ENCODE data around the gene GLRX3. TPM values are rescaled to one million over a fixed set of nuclear protein-coding genes. Genes with fewer than 3 reads are reported as not detected.
"Not testable (repeated sequence)": the region's sequence is repeated elsewhere in the genome, so short reads cannot be mapped to it uniquely, and the experiment has no call there.

Gene GLRX3
- total and polyA plus RNA-seq, 2 of the 13 experiments (the other 11 are each of a cell fraction or from before 2014, with no cell fraction given), result 91.4 to 135 TPM

DNA sequence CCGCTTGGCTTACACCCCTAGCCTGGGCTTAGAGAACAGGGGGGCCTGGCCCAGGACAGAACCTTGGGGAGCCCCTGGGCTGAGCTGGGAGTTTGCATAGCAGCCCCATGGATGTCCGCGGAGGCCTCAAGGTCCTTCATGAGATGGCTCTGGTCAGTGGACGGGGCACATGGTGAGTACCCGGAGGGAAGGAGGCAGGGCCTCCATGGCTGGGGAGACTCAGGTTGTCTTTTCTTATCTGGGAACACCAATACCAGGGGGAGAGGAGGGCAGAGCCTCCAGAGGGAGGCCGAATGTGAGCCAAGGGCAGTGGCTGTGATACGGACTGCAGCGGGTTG is 64.8 kb downstream of the GLRX3 start:
- ChIA-PET POLR2A (no interaction called here), CTCF (ENCODE audit: low intra/inter-chr PET ratio, low total read pairs) (no interaction called here)
- DNase-seq (ENCODE audit: low spot score) (no peak), ATAC-seq (peak; percentile 15; the same call in 2 of the 3 replicates), FAIRE-seq (no peak)
- intact Hi-C loops (cut with micrococcal nuclease; ENCODE audit: unreplicated experiment), result no loop called here
- WGBS (ENCODE audit: low lambda C conversion rate), result 60% methylated on average over 7 of the region's 8 CpGs
- in situ Hi-C loops (cut with HindIII; ENCODE audit: extremely low pct_ligation_motif_present, low pct_unique_long_range_greater_than_20kb), result no loop called here
- Histone ChIP-seq H3K27me3 (ENCODE audit: control insufficient read depth in 1 of 2, insufficient read depth in 2 of 2, low read length in 2 of 2) (peaks cover 0 to 8% of the 10 kb centered on the region in 2 experiments; a peak in 2 of 5 replicates), H3K79me2 (ENCODE audit: insufficient read depth, low read length) (no peaks in the 10 kb centered on the region), H3K4me2 (ENCODE audit: low read depth, low read length) (no peak overlapping the region), H3K4me1 (ENCODE audit: insufficient read depth, low read length) (no peaks in the 10 kb centered on the region), H3K36me3 (replicated peaks in 1 of 2; ENCODE audit: control insufficient read depth in 1 of 2, insufficient read depth in 2 of 2, low read length in 2 of 2) (no peaks in the 10 kb centered on the region), H3K27ac (ENCODE audit: extremely low read length, insufficient read depth, low read length) (no peak overlapping the region), H4K20me1 (ENCODE audit: insufficient read depth, low read length) (0 out of 2 replicates have a peak, but pooled peaks cover 2% of the 10 kb centered on the region), H3K9ac (ENCODE audit: insufficient read depth, low read depth, low read length) (no peak overlapping the region), H3K4me3 (replicated peaks in 1 of 3; ENCODE audit: insufficient read depth in 1 of 3, low read depth in 2 of 3, low read length in 3 of 3) (no peak overlapping the region), H3K9me3 (ENCODE audit: low read length) (no peaks in the 10 kb centered on the region), H2AFZ (ENCODE audit: low read length) (no peak overlapping the region)
- TF ChIP-seq NFIC (IDR thresholded peaks at IDR 0.05; ENCODE audit: low read length) (no peak), XRCC5 (optimal IDR thresholded peaks at IDR 0.05; ENCODE audit: low read length) (no peak), AGO2 (optimal IDR thresholded peaks at IDR 0.05; ENCODE audit: low read depth, low read length) (peak; percentile 18), PPARG (CRISPR knock-in tag; conservative IDR thresholded peaks at IDR 0.05) (no peak)
- BruUV-seq (replicated peaks), result no TSS peak

DNA sequence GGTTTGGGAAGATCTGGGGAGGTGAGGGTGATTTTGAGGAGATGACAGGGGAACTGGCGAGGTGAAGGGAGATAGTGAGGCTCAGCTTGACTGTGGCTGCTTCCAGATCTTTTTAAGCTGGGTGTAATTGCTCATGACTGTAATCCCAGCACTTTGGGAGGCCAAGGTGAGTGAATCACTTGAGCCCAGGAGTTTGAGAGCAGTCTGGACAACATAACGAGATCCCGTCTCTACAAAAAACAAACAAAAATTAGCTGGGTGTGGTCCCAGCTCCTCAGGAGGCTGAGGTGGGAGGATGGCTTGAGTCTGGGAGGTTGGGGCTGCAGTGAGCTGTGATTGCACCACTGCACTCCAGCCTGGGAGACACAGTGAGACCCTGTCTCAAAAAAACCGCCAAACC is 66.0 kb downstream of the GLRX3 start:
- intact Hi-C loops (cut with micrococcal nuclease; ENCODE audit: unreplicated experiment); H3K4me1 ChIP-seq (ENCODE audit: insufficient read depth, low read length); FAIRE-seq; H3K9me3 ChIP-seq (ENCODE audit: low read length); H3K79me2 ChIP-seq (ENCODE audit: insufficient read depth, low read length); H3K36me3 ChIP-seq (replicated peaks in 1 of 2; ENCODE audit: control insufficient read depth in 1 of 2, insufficient read depth in 2 of 2, low read length in 2 of 2); CTCF ChIA-PET (ENCODE audit: low intra/inter-chr PET ratio, low total read pairs); H2AFZ ChIP-seq (ENCODE audit: low read length); H3K27me3 ChIP-seq (ENCODE audit: control insufficient read depth in 1 of 2, insufficient read depth in 2 of 2, low read length in 2 of 2); H3K27ac ChIP-seq (ENCODE audit: extremely low read length, insufficient read depth, low read length); H4K20me1 ChIP-seq (ENCODE audit: insufficient read depth, low read length); H3K4me3 ChIP-seq (replicated peaks in 1 of 3; ENCODE audit: insufficient read depth in 1 of 3, low read depth in 2 of 3, low read length in 3 of 3); H3K9ac ChIP-seq (ENCODE audit: insufficient read depth, low read depth, low read length); ATAC-seq; DNase-seq (ENCODE audit: low spot score); BruUV-seq (replicated peaks); H3K4me2 ChIP-seq (ENCODE audit: low read depth, low read length); POLR2A ChIA-PET; in situ Hi-C loops (cut with HindIII; ENCODE audit: extremely low pct_ligation_motif_present, low pct_unique_long_range_greater_than_20kb): not testable (repeated sequence)
- 10% methylated on average over 4 of the region's 4 CpGs for WGBS (ENCODE audit: low lambda C conversion rate)

Measured in HepG2 (cell line).